Hematopoietic multipotent progenitor cell treated with erythropoietin and hydrocortisone succinate and interleukin-3 and kit ligand, for 17 days (in vitro differentiated cells): ENCODE data around the gene GABRB3.
"Not testable (repeated sequence)": the region's sequence is repeated elsewhere in the genome, so short reads cannot be mapped to it uniquely, and the experiment has no call there.

Experiments used
- DNase-seq: peaks from one replicate; pipeline ENCODE4 v3.0.0-alpha.2; 2015; ENCODE audit warnings: low spot score

The GABRB3 gene

DNA sequence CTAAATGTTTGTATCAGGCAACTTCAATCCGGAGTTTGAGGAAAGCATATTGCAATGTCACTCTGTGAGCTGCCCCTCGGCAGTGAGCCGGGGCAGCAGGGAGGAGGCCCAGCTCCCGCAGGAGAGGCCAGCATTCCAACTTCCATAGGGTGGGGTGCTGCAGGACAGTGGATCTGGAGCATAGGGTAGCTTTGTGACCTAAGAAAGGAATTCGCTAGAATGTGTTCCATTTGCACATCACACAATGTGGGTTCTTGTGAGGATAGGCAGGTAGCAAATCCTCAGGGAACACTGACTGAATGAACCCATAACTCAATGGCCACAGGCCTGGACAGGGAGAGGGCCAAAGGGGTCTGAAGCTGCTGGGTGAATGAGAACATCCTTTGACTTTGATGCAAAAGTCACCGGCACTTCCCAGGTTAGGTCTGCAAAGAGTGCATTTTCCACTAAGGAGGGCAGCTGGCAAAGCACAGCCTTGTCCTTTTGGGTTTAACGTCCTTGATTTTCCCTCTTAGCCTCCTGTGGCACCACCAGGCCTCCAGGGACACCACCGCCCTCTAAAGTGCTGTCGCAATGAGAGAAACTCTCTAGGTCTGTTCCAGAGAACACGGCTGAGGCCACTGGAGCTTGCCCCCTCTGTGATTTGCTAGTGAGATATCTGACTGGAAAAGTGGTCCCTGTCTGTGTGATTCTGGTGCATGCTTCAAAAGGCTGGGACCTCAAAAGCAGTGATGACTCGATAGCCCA, 36.2 kb downstream of the GABRB3 start:
- DNase-seq = no peak

DNA sequence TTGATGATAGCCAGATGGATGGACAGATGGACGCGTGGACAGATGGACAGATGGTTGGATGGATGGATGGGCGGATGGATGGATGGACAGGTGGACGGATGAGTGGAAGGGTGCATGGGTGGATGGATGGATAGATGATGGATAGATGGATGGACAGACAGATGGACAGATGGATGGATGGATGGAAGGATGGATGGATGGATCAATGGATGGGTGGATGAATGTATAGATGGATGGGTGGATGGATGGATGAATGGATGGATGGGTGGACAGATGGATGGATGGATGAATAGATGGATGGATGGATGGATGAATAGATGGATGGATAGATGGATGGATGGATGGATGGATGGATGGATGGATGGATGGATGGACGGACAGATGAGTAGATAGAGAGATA, 40.9 kb downstream of the GABRB3 start:
- DNase-seq = no peak

GRCh38 chr15:26729581-26729980, 43.3 kb downstream of the GABRB3 start:
- DNase-seq = no peak

GRCh38 chr15:26729030-26729429, 43.8 kb downstream of the GABRB3 start:
- DNase-seq = no peak

GRCh38 chr15:26724381-26725150, 48.3 kb downstream of the GABRB3 start:
- no peak for DNase-seq

DNA sequence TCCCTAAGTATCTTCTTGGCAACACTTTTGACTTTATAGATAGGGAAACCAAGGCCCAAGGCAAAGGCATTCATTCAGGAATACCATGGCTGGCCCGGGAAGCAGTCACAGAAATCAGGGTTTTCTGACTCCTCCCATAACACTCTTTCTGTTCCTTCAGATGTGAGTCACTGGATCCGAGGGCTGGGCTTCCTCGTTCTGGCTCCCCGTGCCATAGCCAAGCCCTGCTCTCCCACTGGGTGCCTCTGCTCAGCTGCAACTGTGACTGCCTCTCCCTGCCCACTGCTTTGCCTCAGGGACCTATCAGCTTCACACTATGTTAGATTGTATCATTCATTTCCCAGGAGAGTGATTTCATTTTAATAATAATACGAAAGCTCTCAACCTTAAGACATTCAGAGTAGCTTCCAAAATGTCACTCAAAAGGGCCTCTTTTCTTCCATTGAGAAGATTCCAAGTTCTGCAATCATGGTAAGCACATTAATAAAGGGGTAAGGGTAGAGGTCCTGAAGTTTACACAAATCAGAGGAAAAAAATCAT, 50.2 kb downstream of the GABRB3 start:
- DNase-seq = no peak

DNA sequence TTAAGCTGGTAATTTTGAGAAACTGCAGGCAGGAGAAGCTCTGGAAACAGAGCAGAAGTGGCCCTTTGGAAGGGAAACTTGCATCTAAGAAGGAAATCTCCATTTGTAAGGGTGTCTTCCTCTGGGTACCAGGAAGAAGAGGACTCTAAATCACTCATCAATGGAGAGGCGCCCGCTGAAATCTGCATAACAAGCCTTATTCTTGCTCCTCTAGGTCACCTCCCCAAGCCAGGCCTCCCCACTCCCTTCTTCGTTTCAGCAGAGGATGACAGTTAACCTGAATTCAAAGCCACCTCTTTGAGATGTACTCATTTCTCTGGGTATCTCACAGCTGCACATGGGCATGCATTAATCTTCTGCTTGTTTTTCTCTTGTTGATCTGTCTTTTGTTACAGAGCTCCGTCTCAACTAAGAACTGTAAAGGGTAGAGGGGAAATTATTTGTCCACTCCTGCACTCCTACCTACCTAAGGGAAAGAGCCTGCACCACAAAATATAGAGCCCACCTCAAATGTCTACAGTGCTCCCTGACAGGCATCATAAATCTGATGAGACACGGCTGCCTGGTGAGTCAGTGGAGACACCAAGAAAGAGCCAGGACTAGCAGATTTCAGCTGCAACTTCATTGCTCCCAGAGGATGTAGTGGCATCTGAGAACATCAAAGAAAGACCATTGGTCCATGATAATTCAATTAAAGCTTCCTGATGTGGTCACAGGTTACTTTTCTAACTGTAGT, 51.5 kb downstream of the GABRB3 start:
- DNase-seq = no peak

DNA sequence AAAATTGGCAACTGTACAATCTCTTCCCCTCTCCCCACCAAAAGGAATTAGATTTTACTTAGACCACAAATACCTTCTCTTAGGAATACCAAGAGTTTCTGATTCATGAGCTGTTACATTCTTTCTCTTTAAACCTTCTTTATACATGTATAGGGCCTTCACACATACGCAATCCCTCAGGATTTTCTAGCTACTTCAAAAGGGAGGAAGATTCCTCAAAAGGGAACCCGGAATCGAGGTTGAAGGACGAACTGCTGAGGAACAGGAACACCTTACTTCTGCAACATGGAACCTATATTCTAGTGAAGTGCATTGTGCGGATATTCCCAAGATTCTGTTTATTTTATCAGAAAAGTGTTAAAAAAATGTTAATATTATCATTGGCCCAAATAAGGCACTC, 52.3 kb downstream of the GABRB3 start:
- DNase-seq = no peak

GRCh38 chr15:26719866-26720265, 53.0 kb downstream of the GABRB3 start:
- not testable (repeated sequence) for DNase-seq

- no peak for DNase-seq
These were observed 56.8 kb downstream of the GABRB3 start for GRCh38 chr15:26716069-26716468.

DNA sequence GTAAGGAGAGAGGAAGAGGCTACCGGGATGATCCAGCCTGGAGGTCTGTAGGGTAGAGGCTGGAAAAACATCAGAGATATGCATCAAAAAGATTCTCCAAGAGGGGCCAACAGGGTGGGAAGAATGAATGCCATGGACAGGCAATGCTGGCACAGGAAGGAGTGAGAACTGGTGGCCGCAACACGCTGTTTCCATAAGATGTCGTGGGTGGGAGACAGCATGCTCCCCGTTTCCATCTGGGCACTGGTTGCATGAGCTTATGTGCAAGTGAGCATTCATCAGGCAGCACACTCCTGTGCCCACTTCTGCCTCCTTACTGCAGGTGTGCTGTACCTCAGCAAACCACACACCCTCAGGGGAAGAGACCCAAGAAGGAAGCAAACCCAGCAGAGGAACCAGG, 59.4 kb downstream of the GABRB3 start:
- DNase-seq = no peak

- DNase-seq = no peak
These were observed 60.5 kb downstream of the GABRB3 start for GRCh38 chr15:26712335-26712734.

DNA sequence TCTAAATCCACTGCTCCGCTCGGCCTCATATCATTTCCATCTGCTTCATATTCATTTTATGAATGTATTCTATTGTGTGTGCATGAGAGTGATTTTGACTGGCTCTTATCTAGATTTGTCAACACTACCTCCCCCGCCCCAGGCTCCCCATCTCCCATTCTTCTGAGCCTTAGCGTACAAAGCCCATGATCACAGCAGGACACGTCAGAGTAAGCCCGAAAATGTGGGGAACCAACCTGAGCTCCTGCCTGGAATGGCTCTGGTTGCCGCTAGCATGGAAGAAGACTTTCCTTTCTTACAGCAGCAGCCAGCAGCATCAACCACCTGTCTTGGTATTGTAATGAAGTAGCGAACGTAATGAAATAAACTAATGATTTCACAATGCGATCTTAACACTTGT, 61.4 kb downstream of the GABRB3 start:
- DNase-seq = no peak

DNA sequence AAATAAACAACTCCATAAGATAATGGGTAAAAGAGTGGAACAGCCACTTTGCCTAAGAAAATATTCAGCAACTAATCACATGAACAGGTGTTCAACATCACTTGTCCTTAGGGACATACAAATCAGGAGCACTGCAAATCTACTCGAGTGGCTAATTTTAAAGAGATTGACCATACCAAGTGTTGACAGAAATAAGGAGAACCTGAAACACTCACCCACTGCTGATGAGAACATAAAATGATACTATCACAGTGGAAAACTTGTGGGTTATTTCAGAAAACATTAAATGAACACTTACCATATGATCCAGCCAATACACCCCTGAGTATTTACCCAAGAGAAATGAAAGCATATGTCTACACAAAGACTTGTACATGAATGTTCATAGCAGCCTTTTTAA, 70.5 kb downstream of the GABRB3 start:
- no peak for DNase-seq

- DNase-seq = no peak
These were observed 74.3 kb downstream of the GABRB3 start for GRCh38 chr15:26698555-26698954.

GRCh38 chr15:26697913-26698312, 75.0 kb downstream of the GABRB3 start:
- no peak for DNase-seq

DNA sequence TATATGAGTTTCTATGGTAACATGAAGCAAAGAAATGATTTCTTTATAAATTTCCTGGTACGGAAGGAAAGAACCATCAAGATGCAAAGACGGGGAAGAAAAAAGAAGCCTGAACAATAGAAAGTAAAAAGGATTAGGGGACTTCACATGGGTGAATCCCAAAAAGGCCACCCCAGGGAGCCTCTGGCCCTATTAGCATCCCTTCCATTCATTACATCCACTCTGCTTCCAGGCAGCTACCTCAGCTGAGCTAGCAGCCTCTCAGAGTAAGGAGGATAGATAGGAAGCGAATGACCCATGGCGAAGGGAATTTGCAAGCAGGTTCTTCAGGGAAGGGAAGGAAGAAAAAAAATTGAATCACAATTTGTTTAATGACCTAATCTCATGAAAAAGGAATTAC, 81.6 kb downstream of the GABRB3 start:
- no peak for DNase-seq

DNA sequence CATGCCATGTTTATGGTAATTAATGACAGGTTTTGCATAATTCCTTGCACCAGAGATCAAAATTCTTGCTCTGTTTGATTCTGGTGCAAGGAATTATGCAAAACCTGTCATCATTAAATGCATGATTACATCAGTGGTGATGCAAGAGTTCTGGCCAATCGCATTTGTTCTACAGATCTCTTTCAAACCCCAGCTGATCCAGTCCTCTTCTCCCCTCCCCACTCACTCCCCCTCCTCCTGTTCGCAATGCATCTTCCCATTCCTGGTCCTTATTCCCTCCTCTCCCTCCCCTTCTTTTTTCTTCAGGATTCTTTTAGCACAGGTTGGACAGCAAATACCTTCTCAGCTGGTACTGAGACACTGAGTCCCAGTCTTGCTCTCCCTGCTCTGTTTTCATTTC, 82.1 kb downstream of the GABRB3 start:
- DNase-seq = no peak

DNA sequence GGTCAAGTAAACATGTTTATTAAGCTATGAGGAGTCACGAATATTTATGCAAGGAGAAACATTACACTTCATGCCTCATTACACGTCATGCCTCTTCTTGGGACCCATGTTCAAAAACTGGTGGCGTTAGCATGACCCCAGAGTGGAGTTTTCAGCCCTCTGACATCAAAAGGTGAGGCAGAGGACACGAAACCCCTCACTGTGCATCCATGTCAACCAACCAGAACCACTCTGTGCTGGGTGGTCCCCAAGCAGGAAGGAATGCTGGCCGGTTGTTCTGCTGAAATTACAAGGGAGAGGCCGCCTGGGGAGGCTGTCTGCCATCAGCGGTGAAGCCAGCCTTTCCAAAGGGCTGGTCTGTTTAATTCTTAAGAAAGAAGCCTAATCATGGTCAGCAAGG, 83.4 kb downstream of the GABRB3 start:
- no peak for DNase-seq

DNA sequence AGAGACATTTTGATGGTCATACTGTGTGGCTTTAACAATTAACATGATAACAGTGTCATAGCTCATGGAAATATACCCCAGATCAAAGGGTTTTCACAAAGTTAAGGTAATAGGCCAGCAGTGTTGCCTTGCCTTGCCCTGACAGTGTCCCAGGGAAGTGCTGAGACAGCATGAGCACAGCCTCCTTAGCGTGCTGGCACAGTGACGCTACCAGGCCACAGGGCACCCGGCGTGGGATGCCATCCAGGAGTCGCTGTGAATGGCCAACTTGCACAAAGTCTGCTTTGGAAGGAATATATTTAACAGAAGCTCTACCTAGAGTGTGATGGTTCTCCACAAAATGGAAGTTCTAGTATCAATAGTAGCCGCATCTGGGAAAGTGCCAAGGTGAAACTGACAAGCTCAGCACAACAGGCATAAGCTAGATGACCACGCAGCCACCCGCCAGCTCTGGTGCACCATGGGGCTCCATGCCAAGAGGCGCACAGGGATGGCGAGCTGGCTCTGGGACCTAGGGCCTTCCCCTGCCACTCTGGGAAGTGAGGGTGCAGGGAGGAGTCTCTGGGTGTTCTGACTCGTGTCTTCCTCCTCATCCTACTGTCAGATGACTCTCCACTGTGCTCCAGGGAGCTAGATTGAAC, 86.2 kb downstream of the GABRB3 start:
- DNase-seq = no peak

DNA sequence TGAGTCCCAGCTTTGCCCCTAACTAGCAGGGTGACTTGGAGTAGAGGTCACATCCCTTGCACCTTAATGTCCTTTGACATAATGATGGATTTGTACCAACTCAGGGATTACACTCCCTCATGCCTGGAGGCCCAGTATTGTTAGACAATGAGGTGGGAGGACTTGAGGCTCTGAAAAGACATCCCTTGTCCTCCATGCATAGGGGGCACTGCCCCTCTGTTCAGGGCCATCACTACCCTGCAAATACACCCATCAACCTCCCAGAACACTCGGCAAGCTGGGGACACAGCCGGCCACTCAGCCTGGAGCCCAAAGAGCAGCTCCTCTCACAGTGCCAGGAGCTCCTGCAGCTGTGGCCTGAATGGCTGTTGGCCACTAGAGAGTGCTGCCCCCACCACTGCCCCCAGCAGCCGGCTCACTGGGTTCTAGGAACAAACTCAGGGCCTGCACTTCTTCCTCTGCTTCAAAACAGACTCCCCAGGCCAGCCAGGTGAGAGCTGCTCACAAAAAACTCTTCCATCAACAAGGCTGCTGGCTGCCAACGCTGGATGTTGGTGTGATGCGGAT, 90.2 kb downstream of the GABRB3 start:
- no peak for DNase-seq

DNA sequence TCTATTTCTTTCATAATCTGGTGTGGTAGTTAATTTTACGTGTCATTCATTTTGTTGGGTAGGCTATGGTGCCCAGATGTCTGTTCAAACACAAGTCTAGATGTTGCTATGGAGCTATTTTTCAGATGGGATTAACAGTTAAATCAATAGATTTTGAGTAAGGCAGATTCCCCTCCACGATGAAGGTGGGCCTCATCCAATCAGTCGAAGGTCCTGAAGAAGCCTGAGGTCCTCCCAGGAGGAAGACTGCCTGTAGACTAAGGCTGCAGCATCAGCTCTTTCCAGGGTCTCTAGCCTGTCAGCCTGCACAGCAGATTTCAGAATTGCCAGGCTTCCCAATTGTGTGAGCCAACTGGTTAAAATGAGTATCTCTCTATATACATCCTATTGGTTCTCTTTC, 92.9 kb downstream of the GABRB3 start:
- no peak for DNase-seq
